PC-9 (cell line): ENCODE results near the gene IMMP2L.

Experiments
- EZH2 ChIP-seq: fragments of 200-600 bp; sonication (generic); IDR thresholded peaks from 2 replicates; pipeline ENCODE4 v1.8.0; 2017; ENCODE audit warnings: antibody characterized with exemption, low read depth
- TF ChIP-seq, protein P1 (sequence below): fragments of 200-600 bp; sonication (generic); conservative IDR thresholded peaks from 2 replicates; pipeline ENCODE4 v1.6.1; 2017; ENCODE audit warnings: mixed run types, antibody characterized with exemption, mild to moderate bottlenecking, moderate library complexity

DNA sequence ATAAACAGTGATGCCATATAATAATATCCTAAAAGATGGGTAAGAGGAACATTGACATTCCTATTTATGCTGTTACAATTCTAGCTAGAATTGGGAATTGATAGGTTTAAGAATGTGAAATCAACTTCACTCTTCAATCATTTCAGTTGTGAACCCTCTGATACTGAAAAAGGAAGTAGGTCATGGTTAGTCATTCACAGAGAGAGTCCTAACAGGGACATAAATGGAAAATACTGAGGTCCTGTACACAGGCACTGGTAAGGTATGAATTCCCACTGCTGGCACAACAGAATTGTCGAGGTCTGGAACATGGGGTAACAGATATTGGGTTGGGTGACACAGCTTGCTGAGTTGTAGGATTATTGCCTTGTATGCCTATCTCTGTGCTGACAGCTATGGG is 760.8 kb downstream of the IMMP2L start:
- TF ChIP-seq, protein P1, sequence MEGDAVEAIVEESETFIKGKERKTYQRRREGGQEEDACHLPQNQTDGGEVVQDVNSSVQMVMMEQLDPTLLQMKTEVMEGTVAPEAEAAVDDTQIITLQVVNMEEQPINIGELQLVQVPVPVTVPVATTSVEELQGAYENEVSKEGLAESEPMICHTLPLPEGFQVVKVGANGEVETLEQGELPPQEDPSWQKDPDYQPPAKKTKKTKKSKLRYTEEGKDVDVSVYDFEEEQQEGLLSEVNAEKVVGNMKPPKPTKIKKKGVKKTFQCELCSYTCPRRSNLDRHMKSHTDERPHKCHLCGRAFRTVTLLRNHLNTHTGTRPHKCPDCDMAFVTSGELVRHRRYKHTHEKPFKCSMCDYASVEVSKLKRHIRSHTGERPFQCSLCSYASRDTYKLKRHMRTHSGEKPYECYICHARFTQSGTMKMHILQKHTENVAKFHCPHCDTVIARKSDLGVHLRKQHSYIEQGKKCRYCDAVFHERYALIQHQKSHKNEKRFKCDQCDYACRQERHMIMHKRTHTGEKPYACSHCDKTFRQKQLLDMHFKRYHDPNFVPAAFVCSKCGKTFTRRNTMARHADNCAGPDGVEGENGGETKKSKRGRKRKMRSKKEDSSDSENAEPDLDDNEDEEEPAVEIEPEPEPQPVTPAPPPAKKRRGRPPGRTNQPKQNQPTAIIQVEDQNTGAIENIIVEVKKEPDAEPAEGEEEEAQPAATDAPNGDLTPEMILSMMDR, result no peak
- TF ChIP-seq EZH2, result no peak
